Chondrocyte (in vitro differentiated cells): ENCODE results near the gene PAX2. TPM values are rescaled to one million over a fixed set of nuclear protein-coding genes. Genes with fewer than 3 reads are reported as not detected.

Source experiments
- DNase-seq: peaks from one replicate; pipeline ENCODE4 v3.0.0; 2021; ENCODE audit warnings: mixed read lengths, low spot score
- H3K27ac Mint-ChIP-seq: one replicate; pipeline ENCODE4 v1.8.0; 2021; ENCODE audit warnings: mild to moderate bottlenecking, moderate library complexity, mixed read lengths; ENCODE audit not compliant: unreplicated experiment
- H3K27me3 Mint-ChIP-seq: 2 replicates; pipeline ENCODE4 v1.8.0; 2021; ENCODE audit warnings: low read depth, mixed read lengths
- H3K36me3 Mint-ChIP-seq: 2 replicates; pipeline ENCODE4 v1.8.0; 2021; ENCODE audit warnings: low read depth, mixed read lengths
- H3K4me1 Mint-ChIP-seq: 2 replicates; pipeline ENCODE4 v1.8.0; 2021; ENCODE audit warnings: low read depth, mild to moderate bottlenecking, mixed read lengths
- H3K4me3 Mint-ChIP-seq: one replicate; pipeline ENCODE4 v1.8.0; 2021; ENCODE audit warnings: mild to moderate bottlenecking, moderate library complexity, mixed read lengths; ENCODE audit not compliant: unreplicated experiment
- H3K9me3 Mint-ChIP-seq: 2 replicates; pipeline ENCODE4 v1.8.0; 2021; ENCODE audit warnings: low read depth, mixed read lengths
- CTCF ChIP-seq: fragments of 200-600 bp; sonication (generic); IDR thresholded peaks from 2 replicates; pipeline ENCODE4 v1.5.0; 2021; ENCODE audit warnings: antibody characterized with exemption, mild to moderate bottlenecking, moderate library complexity
- total RNA-seq: library from RNA; stranded (reverse); gene quantifications from 3 replicates; pipeline ENCODE4 v1.2.1, GENCODE V29; 2021

Gene PAX2
- total RNA-seq, 1 donor from 2014 or later, result 0.62 TPM

GRCh38 chr10:100825325-100825875 is 80.0 kb downstream of the PAX2 start:
- Mint-ChIP-seq H3K9me3 (no peaks in the 10 kb centered on the region), H3K4me1 (peaks cover 22% of the 10 kb centered on the region), H3K27ac (no peak overlapping the region), H3K36me3 (no peaks in the 10 kb centered on the region), H3K27me3 (peaks cover 74% of the 10 kb centered on the region), H3K4me3 (no peak overlapping the region)
- no peak for DNase-seq
- no peak for TF ChIP-seq CTCF

- Mint-ChIP-seq H3K4me3 (no peak overlapping the region), H3K9me3 (no peaks in the 10 kb centered on the region)
Measured at GRCh38 chr10:100826031-100826651, 80.8 kb downstream of the PAX2 start.

GRCh38 chr10:100826661-100826982 is 81.2 kb downstream of the PAX2 start:
- H3K4me3 Mint-ChIP-seq, result no peak overlapping the region
- H3K9me3 Mint-ChIP-seq, result no peaks in the 10 kb centered on the region

More at GRCh38 chr10:100826031-100826651, 80.8 kb downstream of the PAX2 start:
- H3K27me3 Mint-ChIP-seq, result peaks cover 74% of the 10 kb centered on the region
- no peak for TF ChIP-seq CTCF
- no peak for DNase-seq
- peaks cover 22% of the 10 kb centered on the region for H3K4me1 Mint-ChIP-seq
- no peaks in the 10 kb centered on the region for H3K36me3 Mint-ChIP-seq
- no peak overlapping the region for H3K27ac Mint-ChIP-seq

GRCh38 chr10:100826983-100827818 is 81.8 kb downstream of the PAX2 start:
- Mint-ChIP-seq H3K27ac (no peak overlapping the region), H3K4me3 (peak overlapping the region; percentile 56), H3K9me3 (no peaks in the 10 kb centered on the region), H3K36me3 (no peaks in the 10 kb centered on the region), H3K27me3 (peaks cover 77% of the 10 kb centered on the region), H3K4me1 (peaks cover 22% of the 10 kb centered on the region)
- peak; percentile 50 for TF ChIP-seq CTCF
- no peak for DNase-seq

More at GRCh38 chr10:100826661-100826982, 81.2 kb downstream of the PAX2 start:
- peaks cover 22% of the 10 kb centered on the region for H3K4me1 Mint-ChIP-seq
- H3K27ac Mint-ChIP-seq, result no peak overlapping the region
- no peak for TF ChIP-seq CTCF
- DNase-seq, result no peak
- no peaks in the 10 kb centered on the region for H3K36me3 Mint-ChIP-seq
- peaks cover 76% of the 10 kb centered on the region for H3K27me3 Mint-ChIP-seq
